Pancreas (tissue), 10 donors: Measurements from ENCODE around the gene CDH7. TPM values are rescaled to one million over a fixed set of nuclear protein-coding genes. Genes with fewer than 3 reads are reported as not detected.

Experiments used
- ATAC-seq, 4 donors: fragments of 200-7000 bp; cut with Tn5 transposase; one replicate each; pipeline versions ENCODE4 v1.8.0 to v1.9.1; 2020; ENCODE audit warnings: mild to moderate bottlenecking in 4 of 4, moderate library complexity in 4 of 4
- DNase-seq, 6 donors: peaks; one replicate each; pipeline ENCODE4 v3.0.0-alpha.2; 2020
- FAIRE-seq: peaks from 2 replicates; lab custom pipeline; 2012; peaks lifted over from hg19 to GRCh38; lab: Jason Lieb, UNC
- H3K27ac ChIP-seq, 4 donors: fragments of 200-600 bp; sonication (generic); 1 replicate in 3 of 4; 2 replicates in 1 of 4; pipeline versions ENCODE4 v1.5.0 to v1.8.0; 2020
- H3K27me3 ChIP-seq, 4 donors: fragments of 200-600 bp; one replicate each; pipeline ENCODE4 v1.8.0; 2021
- H3K36me3 ChIP-seq, 3 donors: fragments of 200-600 bp; sonication (generic) in 1 of 3; one replicate each; pipeline versions ENCODE4 v1.5.0 to v1.8.0; 2020 to 2021
- H3K4me1 ChIP-seq, 3 donors: fragments of 200-600 bp; one replicate each; pipeline ENCODE4 v1.8.0; 2021
- H3K4me3 ChIP-seq, 4 donors: fragments of 200-600 bp; sonication (generic) in 2 of 4; one replicate each; pipeline versions ENCODE4 v1.5.0 to v1.8.0; 2020 to 2021
- H3K9me3 ChIP-seq, 4 donors: fragments of 200-600 bp; one replicate each; pipeline ENCODE4 v1.8.0; 2021
- WGBS, 2 donors: extraction: QIAGEN DNeasy Blood & Tissue Kit; methylation state at CpG; one replicate each; pipeline ENCODE4 v1.1.7; 2013; 5-methylcytosine and 5-hydroxymethylcytosine counted together
- intact Hi-C, 3 donors: fragments of 100-400 bp; cut with DNase I; formaldehyde crosslinking; loops; one replicate each; pipeline versions ENCODE4 v1.11.1 to v1.14.2; 2022
- polyA plus RNA-seq, 2 donors: library from polyadenylated mRNA; stranded (reverse); fragments of 200-250 nt; gene quantifications; one replicate each; pipeline ENCODE4 v1.2.3, GENCODE V29; 2013
- total RNA-seq, 6 donors: library from RNA; stranded (reverse); fragmentation: NEBNext Ultra II Directional in 4 of 6; extraction: Animal tissue kit (Norgen Biotek cat#: 25700) in 4 of 6; gene quantifications; one replicate each; pipeline versions ENCODE4 v1.2.1 to v1.2.4, GENCODE V29; 2021 to 2023
- TF ChIP-seq, protein P1 (sequence below), 4 donors: fragments of 200-600 bp; sonication (generic) in 3 of 4; IDR thresholded peaks; one replicate each; pipeline versions ENCODE4 v1.5.0 to v1.8.0; 2021; ENCODE audit warnings: antibody characterized with exemption in 4 of 4
- donor health status: healthy with polysubstance abuse.
- donor health status: DM: no; HTN: no; CAD: no; lungs with moderate emphysema.
- donor health status: DM: no; HTN: no; CAD: no.
- donor health status: control.
- donor health status: control.
- donor health status: Bipolar disorder and iron deficiency.
- donor health status: DM: yes; HTN: yes; CAD: no.
- donor health status: DM: no; HTN: no; CAD: no.
- donor health status: DM: no; HTN: no; CAD: no.
- donor health status: DM: yes; HTN: yes; CAD: no.

Gene CDH7
- total and polyA plus RNA-seq, 8 donors = not detected

DNA sequence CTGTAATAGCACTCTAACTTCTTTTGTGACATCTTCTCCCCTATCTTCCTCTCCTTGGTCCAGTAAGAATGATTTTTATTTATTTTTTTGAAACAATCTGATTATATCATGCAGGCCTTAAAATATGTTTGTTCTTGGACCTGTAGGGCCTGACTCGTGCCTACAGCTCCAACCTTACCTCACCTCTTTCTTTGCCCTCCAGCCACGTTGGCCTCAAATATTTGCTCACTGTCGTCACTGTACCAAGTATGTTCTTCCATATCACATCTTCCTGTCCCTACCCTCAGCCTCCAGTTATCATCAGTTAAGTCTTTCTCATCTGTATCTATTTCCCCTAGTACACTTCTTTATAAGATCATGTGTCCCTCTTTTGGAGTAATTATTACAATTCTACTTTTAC, 125.5 kb downstream of the CDH7 start:
- no peak for FAIRE-seq
- TF ChIP-seq, protein P1, sequence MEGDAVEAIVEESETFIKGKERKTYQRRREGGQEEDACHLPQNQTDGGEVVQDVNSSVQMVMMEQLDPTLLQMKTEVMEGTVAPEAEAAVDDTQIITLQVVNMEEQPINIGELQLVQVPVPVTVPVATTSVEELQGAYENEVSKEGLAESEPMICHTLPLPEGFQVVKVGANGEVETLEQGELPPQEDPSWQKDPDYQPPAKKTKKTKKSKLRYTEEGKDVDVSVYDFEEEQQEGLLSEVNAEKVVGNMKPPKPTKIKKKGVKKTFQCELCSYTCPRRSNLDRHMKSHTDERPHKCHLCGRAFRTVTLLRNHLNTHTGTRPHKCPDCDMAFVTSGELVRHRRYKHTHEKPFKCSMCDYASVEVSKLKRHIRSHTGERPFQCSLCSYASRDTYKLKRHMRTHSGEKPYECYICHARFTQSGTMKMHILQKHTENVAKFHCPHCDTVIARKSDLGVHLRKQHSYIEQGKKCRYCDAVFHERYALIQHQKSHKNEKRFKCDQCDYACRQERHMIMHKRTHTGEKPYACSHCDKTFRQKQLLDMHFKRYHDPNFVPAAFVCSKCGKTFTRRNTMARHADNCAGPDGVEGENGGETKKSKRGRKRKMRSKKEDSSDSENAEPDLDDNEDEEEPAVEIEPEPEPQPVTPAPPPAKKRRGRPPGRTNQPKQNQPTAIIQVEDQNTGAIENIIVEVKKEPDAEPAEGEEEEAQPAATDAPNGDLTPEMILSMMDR (IDR thresholded peaks at IDR 0.05) = no peak
- no peak for DNase-seq
- H3K27ac ChIP-seq = no peak overlapping the region
- no peaks in the 10 kb centered on the region for H3K36me3 ChIP-seq
- ATAC-seq = no peak
- H3K27me3 ChIP-seq = no peaks in the 10 kb centered on the region
- H3K9me3 ChIP-seq = no peaks in the 10 kb centered on the region
- H3K4me3 ChIP-seq = no peak overlapping the region
- whole genome bisulfite sequencing, 2 donors = 28 to 34% methylated on average over 3 of the region's 3 CpGs
- intact Hi-C loops = no loop called here
- no peaks in the 10 kb centered on the region for H3K4me1 ChIP-seq

- H3K27me3 ChIP-seq = no peaks in the 10 kb centered on the region
- DNase-seq (no peak), FAIRE-seq (no peak), ATAC-seq (no peak)
- no peaks in the 10 kb centered on the region for H3K9me3 ChIP-seq
- TF ChIP-seq, protein P1 (IDR thresholded peaks at IDR 0.05) = no peak
- intact Hi-C loops = no loop called here
- 79 to 88% methylated on average over 3 of the region's 3 CpGs for WGBS, 2 donors
- H3K27ac ChIP-seq = no peak overlapping the region
- H3K4me1 ChIP-seq = no peaks in the 10 kb centered on the region
- no peak overlapping the region for H3K4me3 ChIP-seq
- H3K36me3 ChIP-seq = no peaks in the 10 kb centered on the region
These were observed 146.5 kb downstream of the CDH7 start for GRCh38 chr18:65897292-65897691.

DNA sequence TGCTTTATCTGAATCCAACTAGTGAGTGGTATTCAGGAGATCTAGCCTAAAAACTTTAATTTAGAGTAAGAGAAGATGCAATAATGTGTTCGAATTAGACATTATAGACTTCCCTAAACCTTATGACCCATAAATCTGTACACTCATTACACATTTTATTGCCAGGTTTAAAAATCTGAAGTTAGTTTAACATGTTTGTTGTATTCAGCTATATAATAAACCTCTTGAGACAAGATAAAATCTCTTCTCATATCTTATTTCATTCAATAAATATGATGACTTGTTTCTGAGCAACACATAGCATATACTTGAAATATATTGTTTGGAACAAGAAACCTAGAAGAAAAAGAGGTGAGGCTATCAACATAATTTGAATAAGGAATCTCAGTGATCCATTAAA, 150.7 kb downstream of the CDH7 start:
- intact Hi-C loops = no loop called here
- Histone ChIP-seq H3K4me3 (no peak overlapping the region), H3K27me3 (no peaks in the 10 kb centered on the region), H3K27ac (no peak overlapping the region), H3K4me1 (no peaks in the 10 kb centered on the region), H3K36me3 (no peaks in the 10 kb centered on the region), H3K9me3 (no peaks in the 10 kb centered on the region)
- TF ChIP-seq, protein P1 (IDR thresholded peaks at IDR 0.05) = no peak
- FAIRE-seq (no peak), DNase-seq (no peak), ATAC-seq (no peak)
- WGBS, 2 donors = 54 to 65% methylated on average over 1 of the region's 1 CpG

- no peak for ATAC-seq
- Histone ChIP-seq H3K4me3 (no peak overlapping the region), H3K27me3 (no peaks in the 10 kb centered on the region), H3K9me3 (no peaks in the 10 kb centered on the region), H3K27ac (no peak overlapping the region), H3K36me3 (no peaks in the 10 kb centered on the region), H3K4me1 (no peaks in the 10 kb centered on the region)
- intact Hi-C loops = no loop called here
- DNase-seq = no peak
- TF ChIP-seq, protein P1 (IDR thresholded peaks at IDR 0.05) = no peak
- 47 to 51% methylated on average over 1 of the region's 1 CpG for WGBS, 2 donors
- peak; percentile 77 for FAIRE-seq
These were observed 155.8 kb downstream of the CDH7 start for GRCh38 chr18:65906621-65907034.

GRCh38 chr18:65907281-65907680, 156.5 kb downstream of the CDH7 start:
- H3K4me3 ChIP-seq = no peak overlapping the region
- 72 to 80% methylated on average over 2 of the region's 2 CpGs for WGBS, 2 donors
- no peaks in the 10 kb centered on the region for H3K36me3 ChIP-seq
- H3K27me3 ChIP-seq = no peaks in the 10 kb centered on the region
- no peaks in the 10 kb centered on the region for H3K9me3 ChIP-seq
- no peak overlapping the region for H3K27ac ChIP-seq
- TF ChIP-seq, protein P1 (IDR thresholded peaks at IDR 0.05) = no peak
- FAIRE-seq = no peak
- intact Hi-C loops = no loop called here
- ATAC-seq = no peak
- no peaks in the 10 kb centered on the region for H3K4me1 ChIP-seq
- DNase-seq = no peak
